Activated T-cell treated with anti-CD3 and anti-CD28 coated beads, Interleukin-2, amount 50 U/mL, for 4 hours (primary cell): ENCODE data around the gene MEIG1. TPM values are rescaled to one million over a fixed set of nuclear protein-coding genes. Genes with fewer than 3 reads are reported as not detected.
A peak's percentile ranks its signal among the peaks of the same experiment; 100 is the strongest.
"Not testable (repeated sequence)": the region's sequence is repeated elsewhere in the genome, so short reads cannot be mapped to it uniquely, and the experiment has no call there.

Source experiments
- ATAC-seq, 2 donors: fragments of 200-7000 bp; cut with Tn5 transposase; one replicate each; pipeline ENCODE4 v1.10.0; 2021
- DNase-seq: peaks from one replicate; pipeline ENCODE4 v3.0.0-alpha.2; 2020
- H3K27me3 Mint-ChIP-seq: one replicate; pipeline ENCODE4 v1.8.0; 2021; ENCODE audit warnings: low read depth, mixed read lengths
- H3K36me3 Mint-ChIP-seq: one replicate; pipeline ENCODE4 v1.8.0; 2022; ENCODE audit warnings: mixed read lengths; ENCODE audit not compliant: insufficient read depth
- H3K4me1 Mint-ChIP-seq: one replicate; pipeline ENCODE4 v1.8.0; 2021; ENCODE audit warnings: low read depth, mixed read lengths
- H3K4me3 Mint-ChIP-seq: one replicate; pipeline ENCODE4 v1.8.0; 2021; ENCODE audit warnings: mild to moderate bottlenecking, moderate library complexity, mixed read lengths
- H3K9me3 Mint-ChIP-seq: one replicate; pipeline ENCODE4 v1.8.0; 2021; ENCODE audit warnings: mixed read lengths
- total RNA-seq, 3 donors: library from RNA; stranded (reverse); gene quantifications; one replicate each; pipeline ENCODE4 v1.2.1, GENCODE V29; 2021

The MEIG1 gene
- total RNA-seq, 3 donors from 2014 or later: not detected

- Mint-ChIP-seq H3K4me1 (no peaks in the 10 kb centered on the region), H3K4me3 (no peak overlapping the region), H3K9me3 (no peaks in the 10 kb centered on the region), H3K36me3 (no peaks in the 10 kb centered on the region), H3K27me3 (no peaks in the 10 kb centered on the region)
- ATAC-seq: no peak
- DNase-seq: no peak
Observed at GRCh38 chr10:14982744-14983143, 23.6 kb downstream of the MEIG1 start.

GRCh38 chr10:14989552-14989951 lies 30.4 kb downstream of the MEIG1 start:
- H3K4me3 Mint-ChIP-seq, ATAC-seq, H3K27me3 Mint-ChIP-seq, DNase-seq, H3K9me3 Mint-ChIP-seq, H3K36me3 Mint-ChIP-seq, H3K4me1 Mint-ChIP-seq: not testable (repeated sequence)

GRCh38 chr10:14991035-14991749 lies 32.0 kb downstream of the MEIG1 start:
- ATAC-seq, H3K4me1 Mint-ChIP-seq, H3K36me3 Mint-ChIP-seq, H3K9me3 Mint-ChIP-seq, H3K27me3 Mint-ChIP-seq, H3K4me3 Mint-ChIP-seq: not testable (repeated sequence)
- peak; percentile 44 for DNase-seq

- H3K4me3 Mint-ChIP-seq, H3K27me3 Mint-ChIP-seq, H3K4me1 Mint-ChIP-seq, H3K36me3 Mint-ChIP-seq, DNase-seq, ATAC-seq, H3K9me3 Mint-ChIP-seq: not testable (repeated sequence)
Observed at GRCh38 chr10:14992336-14992735, 33.1 kb downstream of the MEIG1 start.

GRCh38 chr10:14993500-14994455 lies 34.6 kb downstream of the MEIG1 start:
- H3K4me1 Mint-ChIP-seq, ATAC-seq, H3K9me3 Mint-ChIP-seq, H3K36me3 Mint-ChIP-seq, DNase-seq, H3K27me3 Mint-ChIP-seq, H3K4me3 Mint-ChIP-seq: not testable (repeated sequence)

- no peak overlapping the region for H3K4me3 Mint-ChIP-seq
- DNase-seq (no peak), ATAC-seq (no peak)
- H3K4me1 Mint-ChIP-seq: peaks cover 1% of the 10 kb centered on the region
- H3K36me3 Mint-ChIP-seq: no peaks in the 10 kb centered on the region
- H3K27me3 Mint-ChIP-seq: peaks cover 1% of the 10 kb centered on the region
- H3K9me3 Mint-ChIP-seq: no peaks in the 10 kb centered on the region
Observed at GRCh38 chr10:14995964-14996565, 36.9 kb downstream of the MEIG1 start.

GRCh38 chr10:15013530-15013929 lies 54.3 kb downstream of the MEIG1 start:
- not testable (repeated sequence) for H3K36me3 Mint-ChIP-seq, H3K4me1 Mint-ChIP-seq, H3K9me3 Mint-ChIP-seq, DNase-seq, ATAC-seq, H3K27me3 Mint-ChIP-seq, H3K4me3 Mint-ChIP-seq

GRCh38 chr10:15015451-15015850 lies 56.3 kb downstream of the MEIG1 start:
- H3K9me3 Mint-ChIP-seq: no peaks in the 10 kb centered on the region
- no peaks in the 10 kb centered on the region for H3K4me1 Mint-ChIP-seq
- DNase-seq: no peak
- peaks cover 2% of the 10 kb centered on the region for H3K27me3 Mint-ChIP-seq
- no peaks in the 10 kb centered on the region for H3K36me3 Mint-ChIP-seq
- H3K4me3 Mint-ChIP-seq: no peak overlapping the region
- ATAC-seq: no peak

GRCh38 chr10:15020966-15021365 lies 61.8 kb downstream of the MEIG1 start:
- not testable (repeated sequence) for H3K9me3 Mint-ChIP-seq, H3K27me3 Mint-ChIP-seq, H3K4me3 Mint-ChIP-seq, DNase-seq, H3K36me3 Mint-ChIP-seq, ATAC-seq, H3K4me1 Mint-ChIP-seq

Other genes with a start within 250 kb of the MEIG1 start
- 100 to 1,000 TPM; 104 to 131 (median 114) TPM for gene FAM107B, start 184.5 kb upstream of the MEIG1 start, total RNA-seq
- 1 to 10 TPM in 2 of 3 donors, under 1 TPM in 1; 0.71 to 2.1 (median 1.0) TPM for gene CDNF, start 121.4 kb upstream of the MEIG1 start, total RNA-seq
- 10 to 100 TPM; 53.9 to 58.5 (median 54.6) TPM for gene HSPA14, start 121.1 kb upstream of the MEIG1 start, total RNA-seq
- 10 to 100 TPM; 28.1 to 33.0 (median 32.0) TPM for gene MSANTD7, start 121.1 kb upstream of the MEIG1 start, total RNA-seq
- gene SUV39H2, start 80.5 kb upstream of the MEIG1 start, total RNA-seq: 10 to 100 TPM; 19.6 to 22.0 (median 21.6) TPM
- 10 to 100 TPM in 1 of 3 donors, 1 to 10 TPM in 2; 8.4 to 10.1 (median 8.5) TPM for gene DCLRE1C, start 5.3 kb upstream of the MEIG1 start, total RNA-seq
- not detected for gene OLAH, start 84.6 kb downstream of the MEIG1 start, total RNA-seq
- gene ACBD7, start 129.4 kb downstream of the MEIG1 start, total RNA-seq: under 1 TPM; 0.23 to 0.79 (median 0.52) TPM
- gene RPP38, start 138.0 kb downstream of the MEIG1 start, total RNA-seq: 10 to 100 TPM; 24.4 to 27.2 (median 25.8) TPM
- gene NMT2, start 209.3 kb downstream of the MEIG1 start, total RNA-seq: 1 to 10 TPM; 6.9 to 7.6 (median 6.9) TPM